ENCODE data around the gene OBSL1.

The OBSL1 gene

GRCh38 chr2:219559156-219559915, 12.0 kb downstream of the OBSL1 start:
- Histone ChIP-seq H3K4me3 (replicated peaks; ENCODE audit: low read depth, low read length) (no peak overlapping the region), H3K36me3 (ENCODE audit: control insufficient read depth, insufficient read depth, low read length) (no peaks in the 10 kb centered on the region), H3K27me3 (replicated peaks; ENCODE audit: control insufficient read depth, insufficient read depth, low read length) (peaks cover 1% of the 10 kb centered on the region)
- TF ChIP-seq CTCF (IDR thresholded peaks at IDR 0.05; ENCODE audit: insufficient read depth, low read length, poor library complexity, severe bottlenecking), result no peak
- no peak for DNase-seq (ENCODE audit: extremely low read depth, insufficient read length)

GRCh38 chr2:219557791-219558785, 13.3 kb downstream of the OBSL1 start:
- no peak overlapping the region for H3K4me3 ChIP-seq (replicated peaks; ENCODE audit: low read depth, low read length)
- no peak for DNase-seq (ENCODE audit: extremely low read depth, insufficient read length)
- no peak for TF ChIP-seq CTCF (IDR thresholded peaks at IDR 0.05; ENCODE audit: insufficient read depth, low read length, poor library complexity, severe bottlenecking)
- peaks cover under 1% of the 10 kb centered on the region for H3K27me3 ChIP-seq (replicated peaks; ENCODE audit: control insufficient read depth, insufficient read depth, low read length)
- no peaks in the 10 kb centered on the region for H3K36me3 ChIP-seq (ENCODE audit: control insufficient read depth, insufficient read depth, low read length)

GRCh38 chr2:219557320-219557719, 14.0 kb downstream of the OBSL1 start:
- Histone ChIP-seq H3K27me3 (replicated peaks; ENCODE audit: control insufficient read depth, insufficient read depth, low read length) (no peaks in the 10 kb centered on the region; the same call in none of the 2 replicates), H3K36me3 (ENCODE audit: control insufficient read depth, insufficient read depth, low read length) (no peaks in the 10 kb centered on the region), H3K4me3 (replicated peaks; ENCODE audit: low read depth, low read length) (no peak overlapping the region)
- DNase-seq (ENCODE audit: extremely low read depth, insufficient read length), result no peak
- no peak for TF ChIP-seq CTCF (IDR thresholded peaks at IDR 0.05; ENCODE audit: insufficient read depth, low read length, poor library complexity, severe bottlenecking)

- H3K27me3 ChIP-seq (replicated peaks; ENCODE audit: control insufficient read depth, insufficient read depth, low read length), result no peaks in the 10 kb centered on the region; the same call in none of the 2 replicates
- H3K4me3 ChIP-seq (replicated peaks; ENCODE audit: low read depth, low read length), result no peak overlapping the region
- TF ChIP-seq CTCF (IDR thresholded peaks at IDR 0.05; ENCODE audit: insufficient read depth, low read length, poor library complexity, severe bottlenecking), result no peak
- H3K36me3 ChIP-seq (ENCODE audit: control insufficient read depth, insufficient read depth, low read length), result no peaks in the 10 kb centered on the region
- DNase-seq (ENCODE audit: extremely low read depth, insufficient read length), result no peak
These were observed 14.9 kb downstream of the OBSL1 start for GRCh38 chr2:219556413-219556812.

GRCh38 chr2:219555956-219556355, 15.4 kb downstream of the OBSL1 start:
- peaks cover 2% of the 10 kb centered on the region for H3K27me3 ChIP-seq (replicated peaks; ENCODE audit: control insufficient read depth, insufficient read depth, low read length)
- no peak overlapping the region for H3K4me3 ChIP-seq (replicated peaks; ENCODE audit: low read depth, low read length)
- H3K36me3 ChIP-seq (ENCODE audit: control insufficient read depth, insufficient read depth, low read length), result no peaks in the 10 kb centered on the region
- TF ChIP-seq CTCF (IDR thresholded peaks at IDR 0.05; ENCODE audit: insufficient read depth, low read length, poor library complexity, severe bottlenecking), result no peak
- DNase-seq (ENCODE audit: extremely low read depth, insufficient read length), result no peak

Data from GM06990 (cell line).